ENCODE results near the gene POLK.
"Not testable (repeated sequence)": the region's sequence is repeated elsewhere in the genome, so short reads cannot be mapped to it uniquely, and the experiment has no call there.

Gene POLK

GRCh38 chr5:75551471-75551870, 39.8 kb downstream of the POLK start:
- DNase-seq (ENCODE audit: low read depth): no peak

DNA sequence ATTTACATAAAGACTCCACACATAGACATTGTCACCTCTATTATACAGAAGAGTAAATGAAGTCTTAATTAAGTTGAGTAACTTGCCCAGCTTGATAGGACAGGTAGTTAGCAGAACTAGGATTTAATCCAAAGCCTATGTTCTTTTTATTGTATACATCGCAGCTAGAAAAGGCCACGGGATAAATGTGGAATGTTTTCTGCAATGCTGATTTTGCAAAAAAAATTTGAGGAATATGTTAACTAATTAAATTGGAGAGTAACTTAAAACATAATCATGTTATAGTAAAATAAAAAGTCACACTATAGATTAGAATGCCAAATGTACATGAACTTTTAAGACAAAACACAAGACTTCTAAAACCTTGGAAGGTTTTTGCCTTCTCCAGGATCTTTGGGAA, 41.1 kb downstream of the POLK start:
- DNase-seq (ENCODE audit: low read depth): no peak

- DNase-seq (ENCODE audit: low read depth): no peak
Measured at GRCh38 chr5:75553358-75553757, 41.7 kb downstream of the POLK start.

DNA sequence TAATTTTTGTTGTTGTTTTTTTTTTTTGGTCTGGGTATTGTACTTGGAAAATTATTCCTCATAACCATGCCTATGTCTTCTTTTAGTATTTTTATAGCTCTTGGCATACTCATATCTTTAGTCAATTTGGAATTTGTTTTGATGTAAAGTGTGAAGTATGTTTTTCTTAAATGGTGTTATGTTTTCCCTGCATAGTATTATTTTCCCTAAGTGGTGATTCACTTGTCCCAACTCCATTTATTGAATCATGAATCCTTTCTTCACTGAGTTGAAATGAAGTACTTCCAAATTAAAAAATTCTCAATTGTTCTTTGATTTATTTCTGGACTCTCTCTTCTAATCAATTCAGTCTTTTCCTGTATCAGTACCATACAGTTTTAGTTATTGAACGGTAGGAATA, 46.5 kb downstream of the POLK start:
- DNase-seq (ENCODE audit: low read depth): no peak

DNA sequence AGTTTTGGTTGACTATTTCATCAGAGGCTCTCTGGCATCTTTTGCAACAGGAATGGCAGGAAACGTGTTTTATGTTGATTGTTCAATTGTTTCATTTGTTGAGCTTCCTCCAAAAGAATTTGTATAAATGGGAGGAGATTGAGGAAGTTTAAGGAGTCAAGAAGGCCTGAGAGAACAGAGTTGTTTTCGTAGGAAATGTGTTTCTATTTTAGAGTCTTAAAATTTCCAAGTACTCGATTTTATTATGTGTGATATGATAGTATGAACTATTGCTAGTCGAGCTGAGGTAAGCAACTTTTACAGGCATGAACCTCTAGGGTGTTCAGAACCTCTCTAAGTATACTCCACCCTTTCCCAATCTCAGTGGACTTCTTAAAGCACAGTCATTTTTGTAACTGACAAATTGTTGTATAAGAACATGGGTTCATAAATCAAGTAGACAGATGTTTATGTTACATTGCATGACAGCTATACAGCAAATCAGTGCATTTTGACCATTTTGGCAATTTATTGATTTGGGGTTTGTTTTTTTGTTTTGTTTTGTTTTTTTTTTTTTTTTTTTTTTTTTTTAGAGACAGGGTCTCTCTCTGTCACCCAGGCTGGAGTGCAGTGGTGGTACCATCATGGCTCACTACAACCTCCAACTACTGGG, 47.4 kb downstream of the POLK start:
- DNase-seq (ENCODE audit: low read depth): no peak

DNA sequence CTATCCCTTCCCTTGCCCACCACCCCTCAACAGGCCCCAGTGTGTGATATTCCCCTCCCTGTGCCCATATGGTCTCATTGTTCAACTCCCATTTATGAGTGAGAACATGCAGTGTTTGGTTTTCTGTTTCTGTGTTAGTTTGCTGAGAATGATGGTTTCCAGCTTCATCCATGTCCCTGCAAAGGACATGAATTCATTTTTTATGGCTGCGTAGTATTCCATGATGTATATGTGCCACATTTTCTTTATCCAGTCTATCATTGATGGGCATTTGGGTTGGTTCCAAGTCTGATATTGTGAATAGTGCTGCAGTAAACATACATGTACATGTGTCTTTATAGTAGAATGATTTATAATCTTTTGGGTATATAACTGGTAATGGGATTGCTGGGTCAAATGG, 49.0 kb downstream of the POLK start:
- DNase-seq (ENCODE audit: low read depth): not testable (repeated sequence)

DNA sequence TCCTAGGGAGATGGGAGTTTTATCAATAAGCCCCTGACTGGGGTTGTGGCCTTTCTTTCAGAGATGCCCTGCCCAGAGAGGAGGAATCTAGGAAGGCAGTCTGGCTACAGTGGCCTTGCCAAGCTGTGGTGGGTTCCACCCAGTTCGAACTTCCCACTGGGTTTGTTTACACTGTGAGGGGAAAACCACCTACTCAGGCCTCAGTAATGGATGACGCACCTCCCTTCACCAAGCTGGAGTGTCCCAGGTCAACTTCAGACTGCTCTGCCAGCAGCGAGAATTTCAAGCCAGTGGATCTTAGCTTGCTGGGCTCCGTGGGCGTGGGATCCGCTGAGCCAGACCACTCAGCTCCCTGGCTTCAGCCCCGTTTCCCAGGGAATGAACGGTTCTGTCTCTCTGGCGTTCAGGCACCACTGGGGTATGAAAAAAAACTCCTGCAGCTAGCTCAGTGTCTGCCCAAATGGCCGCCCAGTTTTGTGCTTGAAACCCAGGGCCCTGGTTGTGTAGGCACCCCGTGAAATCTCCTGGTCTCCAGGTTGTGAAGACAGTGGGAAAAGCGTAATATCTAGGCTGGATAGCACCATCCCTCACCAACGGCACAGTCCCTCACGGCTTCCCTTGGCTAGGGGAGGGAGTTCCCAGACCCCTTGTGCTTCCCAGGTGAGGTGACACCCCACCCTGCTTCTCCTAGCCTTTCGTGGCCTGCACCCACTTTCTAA, 54.5 kb downstream of the POLK start:
- DNase-seq (ENCODE audit: low read depth): not testable (repeated sequence)

DNA sequence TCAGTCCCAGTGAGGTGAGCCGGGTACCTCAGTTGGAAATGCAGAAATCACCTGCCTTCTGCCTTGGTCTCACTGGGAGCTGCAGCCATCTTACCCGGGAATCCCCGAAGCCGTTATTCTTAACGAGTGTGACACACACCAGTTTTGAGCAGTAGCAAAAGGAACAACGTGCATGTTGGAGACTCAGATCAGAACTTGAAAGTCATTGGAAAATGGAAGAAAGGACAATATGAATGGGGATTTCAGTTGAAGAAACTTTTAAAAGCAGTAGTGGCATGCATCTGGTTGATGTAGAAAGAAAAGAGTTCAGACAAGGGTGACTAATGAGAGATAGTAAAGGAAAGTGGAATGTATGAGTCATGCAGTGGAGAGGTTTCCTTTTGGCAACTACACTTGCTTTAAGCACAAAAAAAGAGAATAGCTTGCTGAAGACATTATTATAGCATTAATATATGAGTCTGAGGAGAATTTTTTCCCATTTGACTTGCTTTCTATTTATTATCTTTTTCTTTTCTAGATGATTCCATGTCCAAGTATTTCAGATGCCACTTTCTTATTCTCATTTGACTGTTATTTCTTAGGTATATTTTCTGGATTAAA, 55.1 kb downstream of the POLK start:
- peak; percentile 83 for DNase-seq (ENCODE audit: low read depth)

- no peak for DNase-seq (ENCODE audit: low read depth)
Measured at GRCh38 chr5:75567710-75568109, 56.0 kb downstream of the POLK start.

DNA sequence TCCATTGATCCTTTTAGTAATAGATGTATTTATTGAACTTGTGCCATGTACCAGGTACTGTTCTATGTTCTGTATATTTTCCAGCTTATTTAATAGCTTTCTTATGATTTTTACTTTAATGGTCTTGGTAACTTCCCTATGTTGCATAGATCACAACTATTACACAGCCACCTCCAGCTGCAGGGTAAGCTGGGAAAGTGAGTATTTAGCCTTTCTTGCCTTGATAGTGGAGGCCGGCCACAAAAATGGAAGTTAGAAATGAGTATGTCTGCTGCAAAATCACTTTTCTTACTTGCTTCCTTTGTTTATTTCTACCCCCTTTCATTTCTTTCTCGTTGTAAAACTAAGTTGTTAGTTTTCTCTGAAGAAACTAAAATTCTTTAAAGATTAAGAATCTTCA, 56.5 kb downstream of the POLK start:
- no peak for DNase-seq (ENCODE audit: low read depth)

DNA sequence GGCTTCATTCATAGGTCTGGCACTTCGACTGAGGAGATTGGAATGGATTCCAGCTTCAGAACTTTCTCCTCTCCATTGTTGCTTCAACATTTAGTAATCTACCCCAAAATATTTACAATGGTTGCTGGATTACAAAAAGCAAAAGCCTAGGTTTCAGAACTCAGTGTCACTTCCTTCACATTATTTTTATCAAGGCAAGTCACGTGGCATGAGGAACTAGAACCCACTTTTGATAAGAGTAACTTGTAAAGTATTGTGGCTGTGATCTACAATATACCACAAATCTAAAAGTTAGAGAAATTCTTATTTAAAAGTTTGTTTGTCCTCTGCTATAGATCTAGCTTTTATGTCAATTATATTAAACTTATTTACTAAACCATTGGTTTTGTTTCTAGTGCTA, 59.9 kb downstream of the POLK start:
- DNase-seq (ENCODE audit: low read depth): no peak

DNA sequence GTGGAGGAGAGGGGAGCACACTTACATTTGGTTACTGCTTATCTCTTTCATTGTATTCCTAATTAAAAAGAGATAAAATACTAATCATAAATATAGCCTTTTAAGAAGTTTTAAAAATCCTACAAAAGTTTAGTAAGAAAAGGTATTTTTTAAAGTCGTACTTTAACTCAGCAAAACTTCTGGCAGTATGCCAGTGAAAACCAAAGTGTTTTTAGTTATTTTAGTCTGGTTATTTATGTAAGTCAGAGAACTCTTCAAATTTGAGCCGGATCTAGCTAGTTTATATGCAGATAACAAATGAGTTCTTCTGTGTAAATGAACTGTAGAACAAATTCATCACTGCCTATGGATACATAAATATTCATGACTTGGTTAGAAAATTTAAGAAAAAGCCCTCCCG, 63.1 kb downstream of the POLK start:
- no peak for DNase-seq (ENCODE audit: low read depth)

DNA sequence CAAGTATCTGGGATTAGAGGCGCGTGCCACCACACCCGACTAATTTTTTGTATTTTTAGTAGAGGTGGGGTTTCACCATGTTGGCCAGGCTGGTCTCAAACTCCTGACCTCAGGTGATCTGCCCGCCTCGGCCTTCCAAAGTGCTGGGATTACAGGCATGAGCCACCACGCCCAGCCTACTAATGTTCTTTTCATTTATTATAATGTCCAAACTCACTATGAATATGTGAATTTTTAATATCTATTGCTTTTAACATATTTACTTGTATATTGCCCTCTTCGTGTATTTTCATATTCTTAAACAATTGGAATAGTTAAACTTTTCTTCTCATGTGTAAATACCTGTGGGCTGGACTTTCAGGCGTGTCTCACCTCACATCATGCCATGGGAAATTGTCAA, 66.6 kb downstream of the POLK start:
- not testable (repeated sequence) for DNase-seq (ENCODE audit: low read depth)

GRCh38 chr5:75584641-75585040, 73.0 kb downstream of the POLK start:
- DNase-seq (ENCODE audit: low read depth): no peak

GRCh38 chr5:75588666-75589065, 77.0 kb downstream of the POLK start:
- DNase-seq (ENCODE audit: low read depth): no peak

- no peak for DNase-seq (ENCODE audit: low read depth)
Measured at GRCh38 chr5:75600535-75600934, 88.8 kb downstream of the POLK start.

DNA sequence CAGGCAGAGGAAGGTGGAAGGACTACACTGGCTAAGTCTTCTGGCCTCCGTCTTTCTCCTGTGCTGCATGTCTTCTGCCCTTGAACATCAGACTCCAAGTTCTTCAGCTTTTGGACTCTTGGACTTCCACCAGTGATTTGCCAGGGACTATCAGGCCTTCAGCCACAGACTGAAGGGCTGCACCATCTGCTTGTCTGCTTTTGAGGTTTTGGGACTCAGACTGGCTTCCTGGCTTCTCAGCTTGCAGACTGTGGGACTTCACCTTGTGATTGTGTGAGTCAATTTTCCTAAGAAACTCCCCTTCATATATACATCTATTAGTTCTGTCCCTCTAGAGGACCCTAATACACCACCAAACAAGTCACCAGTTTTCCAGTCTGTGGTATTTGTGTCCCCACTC, 89.9 kb downstream of the POLK start:
- DNase-seq (ENCODE audit: low read depth): no peak

GRCh38 chr5:75601996-75602395, 90.3 kb downstream of the POLK start:
- no peak for DNase-seq (ENCODE audit: low read depth)

- DNase-seq (ENCODE audit: low read depth): no peak
Measured at GRCh38 chr5:75603371-75603770, 91.7 kb downstream of the POLK start.

GRCh38 chr5:75603821-75604220, 92.1 kb downstream of the POLK start:
- no peak for DNase-seq (ENCODE audit: low read depth)

DNA sequence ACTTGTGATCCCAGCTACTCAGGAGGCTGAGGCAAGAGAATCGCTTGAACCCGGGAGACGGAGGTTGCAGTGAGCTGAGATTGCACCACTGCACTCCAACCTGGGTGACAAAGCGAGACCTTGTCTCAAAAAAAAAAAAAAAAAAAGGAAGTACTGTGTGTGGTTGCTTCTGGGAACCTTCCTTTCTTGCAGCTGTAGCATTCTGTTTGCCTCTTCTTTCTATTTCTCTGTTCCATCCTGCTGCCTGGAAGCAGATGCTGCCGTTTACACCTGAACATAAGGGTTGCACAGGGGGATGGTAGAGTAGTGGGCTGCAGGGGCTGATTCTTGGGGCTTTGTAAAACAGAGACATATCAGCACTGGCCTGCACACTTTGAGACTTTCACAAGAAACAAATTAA, 95.7 kb downstream of the POLK start:
- DNase-seq (ENCODE audit: low read depth): not testable (repeated sequence)

DNA sequence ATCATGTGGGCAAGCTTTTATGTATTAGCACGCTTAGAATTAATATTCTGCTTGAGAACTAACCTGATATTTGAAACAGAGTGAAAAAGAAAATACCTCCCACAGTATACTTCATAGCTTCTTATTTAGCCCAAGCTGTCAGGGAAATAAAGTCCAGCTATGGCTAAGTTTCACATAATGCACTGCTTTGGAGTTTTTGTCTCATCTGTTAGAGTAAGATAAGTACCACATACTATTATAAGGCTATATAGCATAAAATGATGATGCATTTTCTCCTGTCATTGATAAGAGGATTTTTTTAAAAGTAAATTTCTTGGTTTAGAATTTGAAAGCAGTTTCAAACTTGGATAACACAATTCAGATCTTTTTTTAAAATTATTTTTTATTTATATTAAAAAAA, 97.2 kb downstream of the POLK start:
- no peak for DNase-seq (ENCODE audit: low read depth)

DNA sequence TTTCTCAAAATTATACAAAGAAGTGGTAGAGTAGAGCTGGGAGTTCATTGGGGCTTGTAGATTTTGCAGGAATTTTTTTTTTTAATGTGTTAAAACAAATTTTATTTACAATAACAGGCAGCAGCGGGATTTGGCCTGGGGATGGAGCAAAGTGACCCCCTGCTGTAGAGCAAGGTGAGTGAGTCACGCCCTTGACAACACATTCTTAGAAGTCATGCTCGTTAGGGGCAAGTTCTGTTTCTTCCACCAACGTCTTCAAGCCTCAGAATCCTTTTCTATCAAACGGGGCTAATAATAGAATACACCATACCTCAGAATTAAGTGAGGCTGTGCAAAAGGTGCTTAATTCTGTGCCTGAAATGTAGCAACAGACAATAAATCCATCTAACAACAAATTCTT, 98.5 kb downstream of the POLK start:
- no peak for DNase-seq (ENCODE audit: low read depth)

All from fibroblast of the conjunctiva (primary cell).